ENCODE measurements around the gene STAT5A.
A peak's percentile ranks its signal among the peaks of the same experiment; 100 is the strongest.
"Not testable (repeated sequence)": the region's sequence is repeated elsewhere in the genome, so short reads cannot be mapped to it uniquely, and the experiment has no call there.

The STAT5A gene

DNA sequence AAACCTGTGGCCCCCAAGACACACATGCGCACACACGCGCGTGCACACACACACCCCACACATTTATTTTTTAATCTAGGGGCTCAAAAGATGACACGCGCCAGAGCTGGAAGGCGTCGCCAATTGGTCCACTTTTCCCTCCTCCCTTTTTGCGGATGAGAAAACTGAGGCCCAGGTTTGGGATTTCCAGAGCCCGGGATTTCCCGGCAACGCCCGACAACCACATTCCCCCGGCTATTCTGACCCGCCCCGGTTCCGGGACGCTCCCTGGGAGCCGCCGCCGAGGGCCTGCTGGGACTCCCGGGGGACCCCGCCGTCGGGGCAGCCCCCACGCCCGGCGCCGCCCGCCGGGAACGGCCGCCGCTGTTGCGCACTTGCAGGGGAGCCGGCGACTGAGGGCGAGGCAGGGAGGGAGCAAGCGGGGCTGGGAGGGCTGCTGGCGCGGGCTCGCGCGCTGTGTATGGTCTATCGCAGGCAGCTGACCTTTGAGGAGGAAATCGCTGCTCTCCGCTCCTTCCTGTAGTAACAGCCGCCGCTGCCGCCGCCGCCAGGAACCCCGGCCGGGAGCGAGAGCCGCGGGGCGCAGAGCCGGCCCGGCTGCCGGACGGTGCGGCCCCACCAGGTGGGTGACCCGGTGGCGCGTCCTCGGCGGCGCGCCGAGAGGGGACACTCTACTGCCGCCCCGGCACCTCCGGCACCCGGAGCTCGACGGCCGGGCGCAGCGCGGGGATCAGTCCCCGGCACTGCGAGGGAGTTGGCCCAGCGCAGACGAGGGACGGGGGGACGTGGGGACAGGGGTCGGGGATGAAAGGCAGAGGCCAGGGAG is at the start of gene STAT5A:
TSS of gene STAT5A (plus strand) at position 522 of the 826 bp plus-strand sequence. CDS start 914 bp downstream, outside the sequence.
- peak; percentile 29 to 72 (median 50) for DNase-seq

DNA sequence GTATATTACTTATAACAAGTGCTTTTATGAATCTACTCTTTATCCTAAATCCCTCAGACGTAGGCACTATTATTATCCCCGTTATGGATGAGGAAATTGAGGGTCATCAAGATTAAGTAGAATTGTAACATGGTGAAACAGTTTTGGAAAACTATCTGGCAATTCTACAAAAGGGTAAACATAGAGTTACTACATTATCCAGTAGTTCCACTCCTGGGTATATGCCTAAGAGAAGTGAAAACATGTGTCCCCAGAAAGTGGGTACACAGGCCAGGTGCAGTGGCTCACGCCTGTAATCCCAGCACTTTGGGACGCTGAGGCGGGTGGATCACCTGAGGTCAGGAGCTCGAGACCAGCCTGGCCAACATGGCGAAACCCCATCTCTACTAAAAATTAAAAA is 48.7 kb upstream of the STAT5A start:
- DNase-seq: not testable (repeated sequence)

DNA sequence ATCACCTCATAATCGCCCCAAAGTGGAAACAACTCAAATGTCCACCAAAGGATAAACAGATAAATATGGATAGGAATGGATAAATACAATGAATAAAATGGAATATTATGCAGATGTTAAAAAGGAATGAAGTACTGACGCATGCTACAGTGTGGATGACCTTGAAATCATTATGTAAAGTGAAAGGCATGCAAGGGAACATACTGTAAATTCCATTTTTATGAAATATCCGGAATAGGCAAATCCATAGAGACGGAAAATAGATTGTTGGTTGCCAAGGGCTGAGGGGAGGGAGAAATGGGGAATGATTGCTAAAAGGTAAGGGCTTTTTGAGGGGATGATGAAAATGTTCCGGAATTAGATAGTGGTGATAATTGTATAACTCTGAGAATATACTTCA is 48.1 kb upstream of the STAT5A start:
- no peak for DNase-seq

DNA sequence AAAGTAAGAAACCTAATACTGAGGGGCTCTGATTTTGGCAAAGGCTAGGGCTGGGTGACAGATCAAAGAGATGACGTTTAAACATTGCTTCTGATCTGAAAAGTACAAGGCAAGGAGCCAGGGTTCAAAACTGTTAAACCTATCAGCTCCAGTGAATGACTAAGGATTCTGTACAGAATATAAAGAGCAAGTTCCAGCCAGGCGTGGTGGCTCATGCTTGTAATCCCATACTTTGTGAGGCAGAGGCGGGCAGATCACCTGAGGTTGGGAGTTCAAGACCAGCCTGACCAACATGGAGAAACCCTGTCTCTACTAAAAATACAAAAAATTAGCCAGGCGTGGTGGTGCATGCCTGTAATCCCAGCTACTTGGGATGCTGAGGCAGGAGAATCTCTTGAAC is 47.4 kb upstream of the STAT5A start:
- DNase-seq: not testable (repeated sequence)

DNA sequence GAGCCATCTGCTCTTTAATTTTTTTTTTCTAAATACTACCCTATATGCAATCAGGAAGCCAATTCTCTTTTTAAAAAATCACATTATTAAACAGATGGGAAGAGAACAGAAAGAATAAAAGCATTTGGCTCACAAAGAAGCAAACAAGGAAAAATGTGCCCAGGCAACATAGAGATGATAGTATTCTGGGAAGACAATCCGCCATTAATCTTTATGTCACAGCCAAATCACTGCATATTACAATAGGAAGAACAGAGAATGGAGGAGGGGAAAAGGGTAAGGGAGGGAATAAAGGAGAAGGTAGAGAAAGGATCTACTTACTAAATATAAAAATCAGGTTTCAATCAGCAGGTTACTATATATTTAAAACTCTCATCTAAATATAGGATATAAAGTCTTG is 46.4 kb upstream of the STAT5A start:
- no peak for DNase-seq

DNA sequence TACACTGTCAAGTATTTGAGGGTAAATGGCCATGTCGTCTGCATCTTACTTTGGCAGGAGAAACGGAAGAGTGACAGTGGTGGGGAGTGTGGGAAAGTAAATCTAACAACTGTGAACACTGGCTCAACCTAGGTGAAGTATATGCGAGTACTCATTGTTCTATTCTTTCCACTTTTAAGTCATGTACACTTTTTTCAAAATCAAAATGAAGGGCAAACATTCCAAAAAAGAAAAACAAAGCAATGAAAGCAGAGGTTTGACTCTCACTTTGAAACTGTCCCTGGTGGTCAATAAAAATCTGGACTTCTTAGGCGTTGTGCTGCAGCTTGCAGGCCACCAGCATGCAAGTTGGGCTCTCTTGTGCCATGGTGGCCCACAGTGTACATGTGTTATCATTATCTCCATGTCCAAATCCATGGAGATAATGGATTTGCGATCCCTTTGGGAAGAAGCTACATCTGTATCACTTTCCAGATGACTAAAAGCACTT is 44.8 kb upstream of the STAT5A start:
- DNase-seq: no peak

DNA sequence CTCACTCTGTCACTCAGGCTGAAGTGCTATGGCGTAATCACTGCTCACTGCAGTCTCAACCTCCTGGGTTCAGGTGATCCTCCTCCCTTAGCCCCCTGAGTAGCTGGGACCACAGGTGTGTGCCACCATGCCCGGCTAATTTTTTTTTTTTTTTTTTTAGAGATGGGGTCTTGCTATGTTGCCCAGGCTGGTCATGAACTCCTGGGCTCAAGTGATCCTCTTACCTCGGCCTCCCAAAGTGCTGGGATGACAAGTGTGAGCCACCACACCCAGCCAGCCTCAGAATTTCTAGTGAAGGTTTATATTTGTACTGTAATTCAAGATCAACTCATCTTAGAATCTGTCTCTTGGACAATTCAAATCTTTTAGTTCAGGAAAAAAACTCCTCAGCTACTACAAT is 44.2 kb upstream of the STAT5A start:
- not testable (repeated sequence) for DNase-seq

DNA sequence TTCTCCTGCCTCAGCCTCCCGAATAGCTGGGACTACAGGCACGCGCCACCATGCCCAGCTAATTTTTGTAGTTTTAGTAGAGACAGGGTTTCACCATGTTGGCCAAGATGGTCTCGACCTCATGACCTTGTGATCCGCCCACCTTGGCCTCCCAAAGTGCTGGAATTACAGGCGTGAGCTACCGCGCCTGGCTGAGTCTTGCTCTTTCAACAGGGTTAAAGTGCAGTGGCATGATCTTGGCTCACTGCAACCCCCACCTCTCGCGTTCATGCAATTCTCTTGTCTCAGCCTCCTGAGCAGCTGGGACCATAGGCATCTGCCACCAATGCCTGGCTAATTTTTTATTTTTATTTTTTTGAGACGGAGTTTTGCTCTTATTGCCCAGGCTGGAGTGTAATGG is 43.1 kb upstream of the STAT5A start:
- DNase-seq: not testable (repeated sequence)

DNA sequence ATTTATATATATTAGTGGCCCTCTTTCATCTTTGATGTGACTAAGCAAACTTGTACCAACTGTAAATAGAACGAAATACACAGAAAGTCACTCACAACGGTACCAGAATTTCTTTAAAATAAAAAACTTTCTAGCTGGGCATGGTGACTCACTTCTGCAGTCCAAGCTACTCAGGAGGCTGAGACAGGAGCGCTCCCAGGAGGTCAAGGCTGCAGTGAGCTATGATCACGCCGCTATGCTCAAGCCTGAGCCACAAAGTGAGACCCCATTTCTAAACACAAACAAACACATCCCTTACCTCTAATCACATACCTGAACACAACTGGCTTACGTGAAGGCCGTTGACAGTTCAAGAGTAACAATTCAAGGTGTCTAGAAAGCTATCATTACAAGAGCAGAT is 41.8 kb upstream of the STAT5A start:
- no peak for DNase-seq

DNA sequence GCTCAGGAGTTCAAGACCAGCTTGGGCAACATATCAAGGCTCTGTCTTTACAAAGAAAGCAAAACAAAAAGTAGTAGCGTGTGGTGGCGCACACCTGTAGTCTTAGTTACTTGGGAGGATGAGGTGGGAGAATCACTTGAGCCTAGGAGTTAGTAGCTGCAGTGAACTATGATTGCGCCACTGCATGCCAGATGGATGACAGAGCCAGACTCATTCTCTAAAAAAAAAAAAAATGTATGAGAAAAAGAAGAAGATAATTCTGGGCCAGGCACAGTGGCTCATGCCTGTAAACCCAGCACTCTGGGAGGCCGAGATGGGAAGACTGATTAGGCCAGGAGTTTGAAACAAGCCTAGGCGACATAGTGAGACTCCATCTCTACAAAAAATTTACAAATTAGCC is 40.6 kb upstream of the STAT5A start:
- no peak for DNase-seq

DNA sequence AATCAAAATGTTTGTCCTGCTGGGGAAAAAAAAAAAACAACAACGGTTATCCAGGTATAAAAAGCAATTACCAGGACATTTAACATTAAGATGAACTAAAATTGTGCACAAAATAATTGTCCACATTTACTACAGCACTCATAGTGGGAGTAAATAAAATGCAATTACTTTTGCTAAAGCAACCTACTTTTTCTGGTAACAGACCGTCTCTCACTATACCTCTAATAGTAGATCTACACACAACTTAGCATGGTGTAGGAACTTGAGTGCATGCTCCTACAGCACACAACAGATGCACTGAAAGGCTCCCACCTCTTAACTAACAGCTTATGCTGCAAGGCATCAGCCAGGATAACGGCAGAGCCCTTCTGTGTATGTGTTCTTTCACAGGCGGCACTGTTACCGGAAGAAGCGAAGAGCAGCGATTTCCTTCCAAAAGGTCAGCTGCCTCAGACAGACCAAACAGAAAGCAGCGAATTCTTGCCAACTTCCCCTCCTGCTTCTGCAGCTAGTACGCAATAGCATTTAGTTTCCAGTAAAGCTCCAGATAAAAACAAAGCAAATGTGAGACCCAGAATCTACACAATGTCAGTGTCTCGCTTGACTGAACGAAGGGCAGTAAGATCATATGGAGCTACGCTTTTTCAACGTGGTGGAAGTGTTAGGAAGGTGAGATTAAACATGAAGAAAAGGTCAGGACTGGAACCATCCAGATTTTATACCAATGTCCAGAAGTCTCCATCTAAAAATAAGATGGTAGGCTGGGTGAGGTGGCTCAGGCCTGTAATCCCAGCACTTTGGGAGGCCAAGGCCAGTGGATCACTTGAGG is 39.7 kb upstream of the STAT5A start:
- peak; percentile 27 to 69 (median 48) for DNase-seq

DNA sequence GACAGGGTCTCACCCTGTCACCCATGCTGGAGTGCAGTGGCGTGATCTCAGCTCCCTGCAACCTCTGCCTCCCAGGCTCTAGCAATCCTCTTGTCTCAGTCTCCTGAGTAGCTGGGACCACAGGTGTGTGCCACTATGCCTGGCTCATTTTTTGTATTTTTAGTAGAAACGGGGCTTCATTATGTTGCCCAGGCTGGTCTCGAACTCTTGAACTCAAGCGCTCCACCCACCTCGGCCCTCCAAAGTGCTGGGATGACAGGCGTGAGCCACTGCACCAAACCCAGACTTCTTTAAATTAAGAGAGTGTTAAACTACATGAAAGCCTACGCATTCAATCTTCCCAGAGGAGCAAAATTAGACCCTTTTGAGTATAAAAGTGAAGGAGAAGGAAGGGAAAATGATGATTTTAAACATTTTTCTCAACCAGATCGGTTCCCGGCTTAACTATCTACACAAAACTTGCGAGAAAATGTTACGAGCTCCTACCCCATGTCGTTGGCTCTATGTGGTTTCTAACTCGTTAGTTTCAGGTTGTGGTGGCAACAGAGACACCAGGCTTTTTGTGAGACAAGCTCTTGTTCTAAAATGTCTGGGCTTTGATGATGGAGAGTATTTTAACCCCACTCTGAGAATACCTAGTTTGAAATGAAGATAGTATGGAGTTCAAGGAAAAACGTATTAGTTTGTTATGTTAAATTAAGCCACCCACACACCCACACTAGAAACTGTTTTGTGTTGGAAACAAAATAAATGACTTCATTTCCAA is 38.4 kb upstream of the STAT5A start:
- no peak for DNase-seq

DNA sequence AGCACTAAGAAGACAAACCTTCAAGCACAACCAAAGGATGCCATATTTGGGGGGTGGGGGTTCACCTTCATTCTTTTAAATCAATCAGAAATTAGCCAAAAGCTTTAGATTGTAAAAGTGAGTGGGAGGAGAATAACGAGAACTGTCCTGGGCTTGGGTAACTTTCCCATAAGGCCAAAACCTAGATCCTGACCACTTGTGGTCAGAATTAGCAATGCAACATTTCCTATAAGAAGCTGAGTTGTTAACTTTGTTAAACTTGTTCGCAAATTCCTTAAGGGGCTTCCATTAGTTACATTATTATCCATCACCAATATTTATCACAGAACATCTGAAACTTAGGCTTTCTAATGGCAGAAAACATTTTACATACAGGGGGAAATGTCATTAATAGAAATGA is 37.2 kb upstream of the STAT5A start:
- DNase-seq: no peak

DNA sequence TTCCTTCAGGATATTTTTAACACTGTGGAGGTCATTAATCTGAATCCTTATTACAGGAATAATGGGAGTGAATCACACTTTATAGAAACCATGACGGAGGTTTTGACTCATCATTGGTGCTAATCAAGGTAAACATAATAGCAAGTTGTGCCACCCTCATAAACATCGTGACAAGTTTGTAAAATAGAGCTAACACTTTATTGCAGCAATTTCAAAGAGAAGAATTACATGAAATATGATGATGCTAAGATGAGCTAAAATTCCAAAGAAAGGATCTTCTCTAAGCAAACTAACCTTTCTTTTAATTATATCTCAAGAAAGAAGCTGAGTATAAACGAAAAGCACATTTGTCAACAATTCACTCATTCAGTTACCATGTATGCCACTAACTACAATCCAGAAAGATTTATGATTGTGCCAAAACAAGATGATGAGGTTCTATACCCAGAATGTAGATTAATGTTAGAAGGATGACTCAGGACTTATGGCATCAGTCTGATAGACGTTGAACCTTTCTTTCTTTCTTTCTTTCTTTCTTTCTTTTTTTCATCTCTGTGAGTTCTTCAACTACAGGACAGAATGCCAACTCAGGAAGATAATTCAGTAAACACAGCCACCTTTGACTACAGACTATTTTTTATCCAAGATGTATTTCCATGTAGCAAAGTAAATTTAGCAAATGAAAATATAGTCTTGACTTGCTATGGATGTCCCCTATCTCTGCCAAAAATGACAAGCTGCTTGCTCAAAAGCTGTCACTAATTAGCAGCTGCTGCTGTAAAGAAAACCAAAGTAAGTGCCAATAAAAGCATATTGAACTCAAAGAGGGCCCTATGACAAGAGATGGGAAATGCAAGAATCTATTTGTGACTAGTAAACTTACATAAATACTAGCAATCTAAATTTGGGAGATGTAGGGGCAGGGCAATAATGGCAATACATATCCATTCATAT is 35.4 kb upstream of the STAT5A start:
- DNase-seq: no peak

DNA sequence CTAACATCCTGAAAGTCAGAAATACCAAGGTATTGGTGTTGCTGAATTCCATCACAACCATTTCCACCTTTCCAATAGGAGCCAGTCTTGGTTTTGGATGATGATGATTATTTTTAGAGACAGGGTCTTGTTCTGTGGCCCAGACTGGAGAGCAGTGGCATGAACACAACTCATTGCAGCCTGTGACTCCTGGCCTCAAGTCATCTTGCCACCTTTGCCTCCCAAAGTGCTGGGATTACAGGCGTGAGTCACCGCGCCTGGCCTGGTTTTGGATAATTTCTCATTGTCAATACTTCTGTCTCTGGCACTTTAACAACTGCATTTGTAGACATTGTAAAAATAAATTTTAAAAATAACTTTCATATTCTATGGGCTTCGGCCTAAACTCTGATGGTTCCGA is 34.7 kb upstream of the STAT5A start:
- no peak for DNase-seq

DNA sequence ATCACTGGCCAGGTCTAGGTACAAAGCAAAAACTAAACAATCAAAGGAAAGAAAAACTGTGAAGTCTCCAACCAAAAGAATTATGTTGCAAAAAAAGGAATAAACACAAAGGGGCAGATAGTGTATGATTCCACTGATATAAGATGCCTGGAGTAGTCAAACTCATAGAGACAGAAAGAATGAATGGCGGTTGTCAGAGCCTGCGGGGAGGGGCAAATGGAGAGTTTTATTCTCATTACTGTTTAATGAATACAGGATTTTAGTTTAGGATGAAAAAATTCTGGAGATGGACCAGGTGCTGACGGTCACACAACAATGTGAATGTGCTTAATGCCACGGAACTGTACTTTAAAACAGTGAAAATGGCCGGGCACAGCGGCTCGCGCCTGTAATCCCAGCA is 32.9 kb upstream of the STAT5A start:
- DNase-seq: no peak

DNA sequence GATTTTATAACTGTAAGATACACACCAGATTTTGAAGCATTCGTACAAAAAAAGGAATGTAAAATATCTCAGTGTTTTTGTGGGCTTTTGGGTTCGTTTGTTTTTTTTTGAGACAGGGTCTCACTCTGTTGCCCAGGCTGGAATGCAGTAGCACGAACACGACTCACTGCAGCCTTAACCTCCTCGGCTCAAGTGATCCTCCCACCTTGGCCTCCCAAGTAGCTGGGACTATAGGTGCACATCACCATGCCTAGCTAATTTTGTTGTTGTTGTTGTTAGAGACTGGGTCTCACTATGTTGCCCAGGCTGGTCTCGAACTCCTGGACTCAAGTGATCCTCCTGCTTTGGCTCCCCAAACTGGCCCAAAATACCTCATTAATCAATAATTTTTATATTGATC is 28.0 kb upstream of the STAT5A start:
- DNase-seq: no peak

DNA sequence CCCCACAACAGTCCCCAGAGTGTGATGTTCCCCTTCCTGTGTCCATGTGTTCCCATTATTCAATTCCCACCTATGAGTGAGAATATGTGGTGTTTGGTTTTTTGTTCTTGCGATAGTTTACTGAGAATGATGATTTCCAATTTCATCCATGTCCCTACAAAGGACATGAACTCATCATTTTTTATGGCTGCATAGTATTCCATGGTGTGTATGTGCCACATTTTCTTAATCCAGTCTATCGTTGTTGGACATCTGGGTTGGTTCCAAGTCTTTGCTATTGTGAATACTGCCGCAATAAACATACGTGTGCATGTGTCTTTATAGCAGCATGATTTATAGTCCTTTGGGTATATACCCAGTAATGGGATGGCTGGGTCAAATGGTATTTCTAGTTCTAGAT is 23.9 kb upstream of the STAT5A start:
- DNase-seq: not testable (repeated sequence)

DNA sequence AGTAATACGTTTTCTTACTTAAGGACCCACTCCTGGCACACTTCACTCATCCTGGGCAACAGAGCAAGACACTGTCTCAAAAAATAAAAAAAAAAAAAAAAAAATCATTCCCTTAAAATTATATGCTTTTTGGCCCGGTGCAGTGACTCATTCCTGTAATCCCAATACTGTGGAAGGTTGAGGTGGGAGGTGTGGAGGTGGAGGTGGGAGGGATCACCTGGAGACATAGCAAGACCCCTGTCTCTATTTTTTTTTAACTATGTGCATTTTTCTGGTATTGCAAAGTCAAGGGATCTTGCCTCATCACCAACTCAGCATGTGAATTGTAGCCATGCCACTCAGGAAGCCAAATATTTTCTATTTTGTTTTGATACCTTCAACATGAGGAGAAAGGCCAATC is 21.8 kb upstream of the STAT5A start:
- no peak for DNase-seq

DNA sequence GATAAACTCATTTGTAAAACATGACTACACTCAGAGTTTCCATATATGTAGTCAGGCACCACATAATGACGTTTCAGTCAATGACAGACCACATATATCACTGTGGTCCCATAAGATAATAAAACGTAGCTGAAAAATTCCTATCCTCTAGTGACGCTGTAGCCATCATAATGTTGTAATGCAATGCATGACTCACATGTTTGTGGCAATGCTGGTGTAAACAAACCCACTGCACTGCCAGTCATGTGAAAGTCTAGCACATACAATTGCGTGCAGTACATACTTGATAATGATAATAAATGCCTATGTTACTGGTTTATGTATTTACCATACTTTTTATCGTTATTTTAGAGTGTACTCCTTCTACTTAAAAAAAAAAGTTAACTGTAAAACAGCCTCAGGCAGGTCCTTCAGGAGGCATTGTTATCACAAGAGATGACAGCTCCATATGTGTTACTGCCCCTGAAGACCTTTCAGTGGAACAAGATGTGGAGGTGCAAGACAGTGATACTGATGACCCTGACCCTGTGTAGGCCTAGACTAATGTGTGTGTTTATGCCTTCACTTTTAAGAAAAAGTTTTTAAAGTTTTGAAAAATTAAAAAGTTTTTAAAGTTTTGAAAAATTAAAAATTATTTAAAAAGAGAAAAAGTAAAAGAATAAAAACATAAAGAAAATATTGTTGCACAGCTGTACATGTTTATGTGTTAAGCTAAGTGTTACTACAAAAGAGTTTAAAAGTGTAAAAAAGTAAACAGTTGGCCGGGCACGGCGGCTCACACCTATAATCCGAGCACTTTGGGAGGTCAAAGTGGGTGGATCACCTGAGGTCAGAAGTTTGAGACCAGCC is 21.2 kb upstream of the STAT5A start:
- no peak for DNase-seq

DNA sequence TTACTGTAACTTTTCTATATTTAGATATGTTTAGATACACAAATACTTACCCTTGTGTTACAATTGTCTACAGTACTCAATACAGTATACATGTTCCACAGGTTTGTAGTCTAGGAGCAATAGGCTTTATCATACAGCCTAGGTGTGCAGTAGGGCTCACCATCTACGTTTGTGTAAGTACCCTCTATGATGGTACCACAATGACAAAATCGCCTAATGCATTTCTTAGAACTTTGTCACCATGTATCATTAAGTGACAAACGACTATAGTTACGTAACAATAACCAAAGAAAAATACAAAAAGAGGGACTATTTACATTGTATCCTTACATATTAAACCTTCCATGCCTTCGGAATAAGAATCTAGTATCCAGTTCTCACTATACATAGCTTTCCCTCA is 20.1 kb upstream of the STAT5A start:
- no peak for DNase-seq
